Panc1 (cell line): ENCODE results near the gene RAC2. TPM values are rescaled to one million over a fixed set of nuclear protein-coding genes. Genes with fewer than 3 reads are reported as not detected.

Source experiments
- ATAC-seq: fragments of 200-7000 bp; cut with Tn5 transposase; 2 replicates; pipeline ENCODE4 v1.9.1; 2020; ENCODE audit warnings: mild to moderate bottlenecking, moderate library complexity
- BruUV-seq: library from RNA; stranded (reverse); fragments of 400-500 nt; replicated peaks from 2 replicates; lab custom pipeline; 2021; lab: Mats Ljungman, UMichigan
- CTCF ChIA-PET: fragments of 300-600 bp; sonication (Branson Sonifier 250); formaldehyde crosslinking; loops from one replicate; lab custom pipeline; 2022; ENCODE audit warnings: antibody characterized with exemption; lab: Charles Lee
- POLR2A ChIA-PET: fragments of 300-600 bp; sonication (Branson Sonifier 250); formaldehyde crosslinking; loops from one replicate; lab custom pipeline; 2022; ENCODE audit warnings: antibody characterized with exemption; lab: Charles Lee
- DNase-seq: peaks from one replicate; pipeline ENCODE4 v3.0.0-alpha.2; 2010; ENCODE audit warnings: low read depth, low spot score
- H3K27ac ChIP-seq: 2 replicates; pipeline ENCODE4 v1.5.1; 2011; ENCODE audit warnings: mild to moderate bottlenecking, low read length, inconsistent platforms
- H3K27me3 ChIP-seq: fragments of 200-500 bp; sonication (Bioruptor generic); 2 replicates; pipeline ENCODE4 v1.6.0; 2014; ENCODE audit warnings: low read length, inconsistent platforms; ENCODE audit not compliant: control insufficient read depth, insufficient read depth
- H3K36me3 ChIP-seq: fragments of 200-500 bp; sonication (Bioruptor generic); 2 replicates; pipeline ENCODE4 v1.5.1; 2014; ENCODE audit warnings: inconsistent platforms, mild to moderate bottlenecking, low read length, moderate library complexity; ENCODE audit not compliant: control insufficient read depth, insufficient read depth
- H3K4me1 ChIP-seq: 2 replicates; pipeline ENCODE4 v1.5.1; 2011; ENCODE audit warnings: inconsistent platforms, mild to moderate bottlenecking, low read length, moderate library complexity; ENCODE audit not compliant: control insufficient read depth, insufficient read depth
- H3K4me3 ChIP-seq, 2 experiments: 2 replicates each; pipeline ENCODE4 v1.5.1; 2011 to 2012; ENCODE audit warnings: low read depth in 2 of 2, low read length in 2 of 2, mild to moderate bottlenecking in 2 of 2, inconsistent platforms in 1 of 2, moderate library complexity in 1 of 2
- H3K9me3 ChIP-seq: fragments of 200-500 bp; sonication (Bioruptor generic); 2 replicates; pipeline ENCODE4 v1.5.1; 2014; ENCODE audit warnings: low read depth, mild to moderate bottlenecking, inconsistent platforms, low read length, moderate library complexity; ENCODE audit not compliant: control insufficient read depth, insufficient read depth
- POLR2AphosphoS5 ChIP-seq: IDR thresholded peaks from 2 replicates; pipeline ENCODE4 v1.6.1; 2012; ENCODE audit warnings: mild to moderate bottlenecking, low read depth, low read length, moderate library complexity
- SIN3A ChIP-seq: IDR thresholded peaks from 2 replicates; pipeline ENCODE4 v1.6.1; 2012; ENCODE audit warnings: low read depth, mild to moderate bottlenecking, low read length, moderate library complexity, borderline replicate concordance; ENCODE audit not compliant: insufficient read depth
- TCF7L2 ChIP-seq: IDR thresholded peaks from 2 replicates; pipeline ENCODE4 v1.6.1; 2011; ENCODE audit warnings: mild to moderate bottlenecking, low read depth, low read length, inconsistent platforms
- in situ Hi-C: cut with HindIII; loops from 2 replicates; pipeline ENCODE4 v1.10.0; 2016; ENCODE audit warnings: low sequenced_read_pairs, low pct_unique_long_range_greater_than_20kb
- intact Hi-C: fragments of 100-400 bp; cut with micrococcal nuclease; formaldehyde crosslinking; loops from one replicate; pipeline ENCODE4 v1.10.0; 2022; ENCODE audit not compliant: unreplicated experiment
- total RNA-seq: library from RNA; stranded (reverse); gene quantifications from one replicate; pipeline ENCODE4 v1.2.1, GENCODE V29; 2021; ENCODE audit not compliant: unreplicated experiment
- TF ChIP-seq, protein P1 (sequence below), 2 experiments: IDR thresholded peaks; 2 replicates each; pipeline ENCODE4 v1.6.1; 2011 to 2012; ENCODE audit warnings: low read depth in 2 of 2, control low read depth in 1 of 2, low read length in 1 of 2, mild to moderate bottlenecking in 1 of 2, moderate library complexity in 1 of 2; ENCODE audit not compliant: insufficient read depth in 1 of 2
- TF ChIP-seq, protein P2 (sequence below): fragments of 450-650 bp; IDR thresholded peaks from 2 replicates; pipeline ENCODE4 v1.5.1; 2017; ENCODE audit warnings: mild to moderate bottlenecking

RAC2 gene
- total RNA-seq, 1 experiment from 2014 or later = 1.5 TPM

DNA sequence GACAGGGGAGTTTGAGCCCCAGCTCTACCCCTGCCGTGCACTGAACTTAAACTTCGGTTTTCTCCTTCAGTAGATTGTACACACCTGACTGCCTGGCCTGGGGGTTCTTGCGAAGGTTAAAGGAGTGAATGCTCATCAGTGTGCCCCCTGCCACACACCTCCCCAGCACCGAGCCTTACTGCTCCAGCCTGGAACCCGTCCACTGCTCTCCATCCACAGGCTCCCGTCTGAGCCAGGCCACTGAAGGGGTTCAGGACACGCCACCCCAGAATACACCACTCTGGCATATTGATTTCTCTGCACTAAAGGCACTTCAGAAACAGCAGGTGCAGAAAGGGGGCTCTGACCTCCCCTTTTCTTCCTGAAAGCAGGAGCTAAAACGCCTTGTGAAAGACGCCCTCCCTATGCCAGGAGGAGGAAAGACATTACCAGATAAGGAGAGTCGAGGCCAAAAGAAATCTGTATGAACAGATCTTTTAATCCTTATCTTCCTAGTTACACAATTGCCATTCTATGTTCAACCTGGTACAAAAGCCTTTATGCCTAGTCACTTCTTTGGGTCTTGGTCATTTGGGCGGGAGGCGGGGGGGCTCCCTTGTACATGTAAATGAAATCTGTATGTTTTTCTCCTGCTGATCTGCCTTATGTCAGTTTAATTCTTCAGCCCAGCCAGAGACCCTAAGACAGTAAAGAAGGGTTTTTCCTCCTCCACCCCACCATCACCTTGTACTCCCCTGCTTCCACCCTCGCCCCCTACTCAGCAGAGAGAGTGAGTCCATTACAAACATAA is 29.9 kb downstream of the RAC2 start:
- BruUV-seq = no TSS peak
- Histone ChIP-seq H3K9me3 (no peaks in the 10 kb centered on the region), H3K4me3 (no peak overlapping the region), H3K36me3 (no peaks in the 10 kb centered on the region), H3K27ac (no peak overlapping the region), H3K4me1 (no peaks in the 10 kb centered on the region), H3K27me3 (no peaks in the 10 kb centered on the region)
- in situ Hi-C loops (no loop called here), intact Hi-C loops (no loop called here)
- DNase-seq (no peak), ATAC-seq (no peak)
- ChIA-PET POLR2A (no interaction called here), CTCF (interaction anchor here (0.7 kb wide), 1 partner anchor 30 kb away, joined by 3 read pairs; no protein-coding TSS in a partner anchor)
- TF ChIP-seq, protein P1, sequence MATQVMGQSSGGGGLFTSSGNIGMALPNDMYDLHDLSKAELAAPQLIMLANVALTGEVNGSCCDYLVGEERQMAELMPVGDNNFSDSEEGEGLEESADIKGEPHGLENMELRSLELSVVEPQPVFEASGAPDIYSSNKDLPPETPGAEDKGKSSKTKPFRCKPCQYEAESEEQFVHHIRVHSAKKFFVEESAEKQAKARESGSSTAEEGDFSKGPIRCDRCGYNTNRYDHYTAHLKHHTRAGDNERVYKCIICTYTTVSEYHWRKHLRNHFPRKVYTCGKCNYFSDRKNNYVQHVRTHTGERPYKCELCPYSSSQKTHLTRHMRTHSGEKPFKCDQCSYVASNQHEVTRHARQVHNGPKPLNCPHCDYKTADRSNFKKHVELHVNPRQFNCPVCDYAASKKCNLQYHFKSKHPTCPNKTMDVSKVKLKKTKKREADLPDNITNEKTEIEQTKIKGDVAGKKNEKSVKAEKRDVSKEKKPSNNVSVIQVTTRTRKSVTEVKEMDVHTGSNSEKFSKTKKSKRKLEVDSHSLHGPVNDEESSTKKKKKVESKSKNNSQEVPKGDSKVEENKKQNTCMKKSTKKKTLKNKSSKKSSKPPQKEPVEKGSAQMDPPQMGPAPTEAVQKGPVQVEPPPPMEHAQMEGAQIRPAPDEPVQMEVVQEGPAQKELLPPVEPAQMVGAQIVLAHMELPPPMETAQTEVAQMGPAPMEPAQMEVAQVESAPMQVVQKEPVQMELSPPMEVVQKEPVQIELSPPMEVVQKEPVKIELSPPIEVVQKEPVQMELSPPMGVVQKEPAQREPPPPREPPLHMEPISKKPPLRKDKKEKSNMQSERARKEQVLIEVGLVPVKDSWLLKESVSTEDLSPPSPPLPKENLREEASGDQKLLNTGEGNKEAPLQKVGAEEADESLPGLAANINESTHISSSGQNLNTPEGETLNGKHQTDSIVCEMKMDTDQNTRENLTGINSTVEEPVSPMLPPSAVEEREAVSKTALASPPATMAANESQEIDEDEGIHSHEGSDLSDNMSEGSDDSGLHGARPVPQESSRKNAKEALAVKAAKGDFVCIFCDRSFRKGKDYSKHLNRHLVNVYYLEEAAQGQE (IDR thresholded peaks at IDR 0.05; ENCODE audit: insufficient read depth in 1 of 2, low read depth in 2 of 2, low read length in 1 of 2) = no peak
- TF ChIP-seq SIN3A = no peak
- no peak for TF ChIP-seq TCF7L2
- no peak for TF ChIP-seq POLR2AphosphoS5
- TF ChIP-seq, protein P2, sequence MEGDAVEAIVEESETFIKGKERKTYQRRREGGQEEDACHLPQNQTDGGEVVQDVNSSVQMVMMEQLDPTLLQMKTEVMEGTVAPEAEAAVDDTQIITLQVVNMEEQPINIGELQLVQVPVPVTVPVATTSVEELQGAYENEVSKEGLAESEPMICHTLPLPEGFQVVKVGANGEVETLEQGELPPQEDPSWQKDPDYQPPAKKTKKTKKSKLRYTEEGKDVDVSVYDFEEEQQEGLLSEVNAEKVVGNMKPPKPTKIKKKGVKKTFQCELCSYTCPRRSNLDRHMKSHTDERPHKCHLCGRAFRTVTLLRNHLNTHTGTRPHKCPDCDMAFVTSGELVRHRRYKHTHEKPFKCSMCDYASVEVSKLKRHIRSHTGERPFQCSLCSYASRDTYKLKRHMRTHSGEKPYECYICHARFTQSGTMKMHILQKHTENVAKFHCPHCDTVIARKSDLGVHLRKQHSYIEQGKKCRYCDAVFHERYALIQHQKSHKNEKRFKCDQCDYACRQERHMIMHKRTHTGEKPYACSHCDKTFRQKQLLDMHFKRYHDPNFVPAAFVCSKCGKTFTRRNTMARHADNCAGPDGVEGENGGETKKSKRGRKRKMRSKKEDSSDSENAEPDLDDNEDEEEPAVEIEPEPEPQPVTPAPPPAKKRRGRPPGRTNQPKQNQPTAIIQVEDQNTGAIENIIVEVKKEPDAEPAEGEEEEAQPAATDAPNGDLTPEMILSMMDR = no peak

DNA sequence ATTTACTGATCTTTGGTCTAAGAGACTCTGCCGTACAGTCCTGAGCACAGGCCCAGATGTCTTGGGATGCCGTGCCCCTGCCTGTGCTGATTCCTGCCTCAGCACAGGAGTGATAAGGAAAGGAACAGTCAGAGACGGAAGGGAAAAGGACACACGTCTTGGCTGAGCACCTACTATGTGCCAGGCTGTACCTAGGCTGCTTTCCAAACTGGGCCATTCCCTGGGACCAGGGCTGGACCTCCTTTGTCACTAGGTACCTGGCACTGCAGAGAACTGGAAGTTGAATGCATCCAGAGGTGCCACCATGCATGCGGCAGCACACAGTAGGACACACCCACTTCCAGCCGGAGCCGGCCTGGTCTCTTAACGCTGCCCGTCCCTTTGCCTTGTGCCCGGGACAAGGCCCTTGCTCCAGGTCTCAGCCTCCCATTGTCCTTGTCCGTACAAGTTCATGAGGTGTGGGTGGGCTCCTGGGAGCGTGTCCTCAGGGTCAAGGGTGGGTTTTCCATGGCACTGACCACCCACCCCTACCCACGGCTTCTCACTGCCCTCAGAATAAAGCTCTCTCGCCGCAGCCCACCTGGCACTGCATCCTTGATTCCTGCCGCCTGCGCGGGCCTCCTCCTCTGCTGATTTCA is 30.7 kb downstream of the RAC2 start:
- Histone ChIP-seq H3K27ac (no peak overlapping the region), H3K36me3 (no peaks in the 10 kb centered on the region), H3K4me3 (no peak overlapping the region), H3K27me3 (no peaks in the 10 kb centered on the region), H3K9me3 (no peaks in the 10 kb centered on the region), H3K4me1 (no peaks in the 10 kb centered on the region)
- intact Hi-C loops = no loop called here
- DNase-seq = no peak
- POLR2A ChIA-PET = no interaction called here
- TF ChIP-seq POLR2AphosphoS5 = no peak
- TF ChIP-seq, protein P2 = no peak
- TF ChIP-seq, protein P1 (IDR thresholded peaks at IDR 0.05; ENCODE audit: insufficient read depth in 1 of 2, low read depth in 2 of 2, low read length in 1 of 2) = no peak
- TF ChIP-seq TCF7L2 = no peak
- in situ Hi-C loops = no loop called here
- BruUV-seq = no TSS peak
- no peak for ATAC-seq
- CTCF ChIA-PET = interaction anchor here (0.7 kb wide), 1 partner anchor 30 kb away, joined by 3 read pairs; no protein-coding TSS in a partner anchor
